HCT116 (cell line): Measurements from ENCODE around the gene DTYMK. TPM values are rescaled to one million over a fixed set of nuclear protein-coding genes. Genes with fewer than 3 reads are reported as not detected.

Experiments used
- ATAC-seq: fragments of 200-7000 bp; cut with Tn5 transposase; 2 replicates; pipeline ENCODE4 v1.9.1; 2020; ENCODE audit warnings: mild to moderate bottlenecking, moderate library complexity
- BruUV-seq: library from RNA; stranded (reverse); fragments of 400-500 nt; replicated peaks from 2 replicates; lab custom pipeline; 2021; lab: Mats Ljungman, UMichigan
- CTCF ChIA-PET: fragments of 300-600 bp; sonication (Branson Sonifier 250); formaldehyde crosslinking; loops from one replicate; lab custom pipeline; 2021; ENCODE audit warnings: antibody characterized with exemption; lab: Charles Lee
- POLR2A ChIA-PET: fragments of 300-600, 350-600 bp; sonication (Branson Sonifier 250); formaldehyde crosslinking; loops from one replicate; lab custom pipeline; 2021; ENCODE audit warnings: antibody characterized with exemption; lab: Charles Lee
- RAD21 ChIA-PET, 2 experiments: fragments of 300-600 bp; sonication (Branson Sonifier 250); formaldehyde crosslinking; loops; one replicate each; lab custom pipeline; 2023; ENCODE audit warnings: low total read pairs in 2 of 2; ENCODE audit not compliant: uncharacterized antibody in 2 of 2, unreplicated experiment in 2 of 2, low non-redundant PET in 1 of 2; lab: Charles Lee
- DNase-seq: peaks from one replicate; pipeline ENCODE4 v3.0.0-alpha.2; 2010; ENCODE audit warnings: low read depth, low spot score
- H2AFZ ChIP-seq: fragments of 200-600 bp; shearing (Covaris generic), sonication (generic); 2 replicates; pipeline ENCODE4 v1.6.1; 2017; ENCODE audit warnings: low read depth, mixed run types, mixed read lengths, antibody characterized with exemption, low read length; ENCODE audit not compliant: poor library complexity, severe bottlenecking
- H3K27ac ChIP-seq: 2 replicates; pipeline ENCODE4 v1.5.1; 2012; ENCODE audit warnings: low read depth, low read length
- H3K27me3 ChIP-seq: fragments of 200-600 bp; sonication (generic); 2 replicates; pipeline ENCODE4 v1.6.1; 2016; ENCODE audit warnings: mixed run types, low read length, mixed read lengths; ENCODE audit not compliant: insufficient read depth
- H3K36me3 ChIP-seq, 2 experiments: fragments of 200-500 bp in 1 of 2; fragments of 200-600 bp in 1 of 2; sonication (Bioruptor generic) in 1 of 2; sonication (generic) in 1 of 2; 2 replicates each; pipeline versions ENCODE4 v1.5.1 to v1.6.1; 2014 to 2016; ENCODE audit warnings: low read length in 2 of 2, inconsistent platforms in 1 of 2, mixed read lengths in 1 of 2, mixed run types in 1 of 2; ENCODE audit not compliant: insufficient read depth in 2 of 2, control insufficient read depth in 1 of 2
- H3K4me1 ChIP-seq, 2 experiments: fragments of 200-600 bp in 1 of 2; sonication (generic) in 1 of 2; 2 replicates each; pipeline versions ENCODE4 v1.5.1 to v1.6.1; 2012 to 2017; ENCODE audit warnings: low read length in 2 of 2, inconsistent platforms in 1 of 2, mild to moderate bottlenecking in 1 of 2, mixed read lengths in 1 of 2, mixed run types in 1 of 2, moderate library complexity in 1 of 2; ENCODE audit not compliant: insufficient read depth in 2 of 2, control insufficient read depth in 1 of 2
- H3K4me2 ChIP-seq: fragments of 200-600 bp; sonication (generic); 2 replicates; pipeline ENCODE4 v1.6.1; 2017; ENCODE audit warnings: mixed run types, low read length, mixed read lengths
- H3K4me3 ChIP-seq, 2 experiments: fragments of 200-600 bp in 1 of 2; sonication (generic) in 1 of 2; replicated peaks in 1 of 2; 2 replicates each; pipeline ENCODE4 v1.5.1; 2011 to 2016; ENCODE audit warnings: low read length in 2 of 2, control low read depth in 1 of 2, low read depth in 1 of 2, mild to moderate bottlenecking in 1 of 2, mixed read lengths in 1 of 2, mixed run types in 1 of 2
- H3K79me2 ChIP-seq: fragments of 200-600 bp; sonication (generic); 2 replicates; pipeline ENCODE4 v1.6.1; 2017; ENCODE audit warnings: mild to moderate bottlenecking, mixed run types, low read length, moderate library complexity, mixed read lengths; ENCODE audit not compliant: insufficient read depth
- H3K9ac ChIP-seq: fragments of 200-600 bp; sonication (generic); 2 replicates; pipeline ENCODE4 v1.6.1; 2016; ENCODE audit warnings: low read length, mixed read lengths
- H3K9me2 ChIP-seq: fragments of 200-600 bp; sonication (generic), shearing (Covaris generic); 2 replicates; pipeline ENCODE4 v1.6.1; 2017; ENCODE audit warnings: mixed run types, mild to moderate bottlenecking, moderate library complexity; ENCODE audit not compliant: insufficient read depth
- H3K9me3 ChIP-seq, 2 experiments: fragments of 200-500 bp in 1 of 2; fragments of 200-600 bp in 1 of 2; sonication (Bioruptor generic) in 1 of 2; sonication (generic) in 1 of 2; 2 replicates each; pipeline ENCODE4 v1.6.1; 2014 to 2017; ENCODE audit warnings: low read length in 2 of 2, mixed read lengths in 2 of 2, inconsistent platforms in 1 of 2, low read depth in 1 of 2, mild to moderate bottlenecking in 1 of 2, mixed run types in 1 of 2, moderate library complexity in 1 of 2; ENCODE audit not compliant: control insufficient read depth in 1 of 2, insufficient read depth in 1 of 2
- H4K20me1 ChIP-seq: fragments of 200-600 bp; sonication (generic), shearing (Covaris generic); 2 replicates; pipeline ENCODE4 v1.6.1; 2017; ENCODE audit warnings: mixed run types, mild to moderate bottlenecking, moderate library complexity; ENCODE audit not compliant: insufficient read depth
- EGR1 ChIP-seq: IDR thresholded peaks from 2 replicates; pipeline ENCODE4 v1.6.1; 2012; ENCODE audit warnings: low read depth
- ELF1 ChIP-seq: IDR thresholded peaks from 2 replicates; pipeline ENCODE4 v1.6.1; 2012; ENCODE audit warnings: low read depth, borderline replicate concordance
- EZH2 ChIP-seq: fragments of 200-600 bp; sonication (generic); IDR thresholded peaks from 2 replicates; pipeline ENCODE4 v1.6.1; 2017; ENCODE audit warnings: antibody characterized with exemption, mixed run types
- EZH2phosphoT487 ChIP-seq: fragments of 200-600 bp; IDR thresholded peaks from 2 replicates; pipeline ENCODE4 v1.6.1; 2018; ENCODE audit warnings: antibody characterized with exemption, borderline replicate concordance
- POLR2A ChIP-seq: IDR thresholded peaks from 2 replicates; pipeline ENCODE4 v1.7.0; 2011; ENCODE audit warnings: borderline replicate concordance; ENCODE audit not compliant: insufficient read depth, insufficient read length; ENCODE audit errors: extremely low read depth
- RAD21 ChIP-seq: IDR thresholded peaks from 2 replicates; pipeline ENCODE4 v1.6.1; 2012; ENCODE audit warnings: low read depth, mild to moderate bottlenecking
- SRF ChIP-seq: IDR thresholded peaks from 2 replicates; pipeline ENCODE4 v1.6.1; 2012; ENCODE audit warnings: low read depth
- YY1 ChIP-seq: IDR thresholded peaks from 2 replicates; pipeline ENCODE4 v1.6.1; 2011; ENCODE audit warnings: low read length, low read depth, moderate library complexity, mild to moderate bottlenecking; ENCODE audit not compliant: insufficient replicate concordance; ENCODE audit errors: extremely low read depth
- ZBTB33 ChIP-seq: IDR thresholded peaks from 2 replicates; pipeline ENCODE4 v1.6.1; 2011; ENCODE audit warnings: mild to moderate bottlenecking, low read length, moderate library complexity; ENCODE audit not compliant: insufficient replicate concordance; ENCODE audit errors: extremely low read depth
- ZNF274 ChIP-seq: fragments of 200-500 bp; sonication (Bioruptor generic); IDR thresholded peaks from 2 replicates; pipeline ENCODE4 v1.6.1; 2014; ENCODE audit warnings: mild to moderate bottlenecking, low read depth, low read length, inconsistent platforms
- intact Hi-C: fragments of 100-400 bp; cut with micrococcal nuclease; formaldehyde crosslinking; loops from 2 replicates; pipeline ENCODE4 v1.10.0; 2022
- total RNA-seq: library from RNA; stranded (reverse); gene quantifications from one replicate; pipeline ENCODE4 v1.2.1, GENCODE V29; 2021; ENCODE audit not compliant: unreplicated experiment
- TF ChIP-seq, protein P1 (sequence below): IDR thresholded peaks from 2 replicates; pipeline ENCODE4 v1.6.1; 2012

The DTYMK gene
- total RNA-seq, 1 experiment from 2014 or later: 83.3 TPM

DNA sequence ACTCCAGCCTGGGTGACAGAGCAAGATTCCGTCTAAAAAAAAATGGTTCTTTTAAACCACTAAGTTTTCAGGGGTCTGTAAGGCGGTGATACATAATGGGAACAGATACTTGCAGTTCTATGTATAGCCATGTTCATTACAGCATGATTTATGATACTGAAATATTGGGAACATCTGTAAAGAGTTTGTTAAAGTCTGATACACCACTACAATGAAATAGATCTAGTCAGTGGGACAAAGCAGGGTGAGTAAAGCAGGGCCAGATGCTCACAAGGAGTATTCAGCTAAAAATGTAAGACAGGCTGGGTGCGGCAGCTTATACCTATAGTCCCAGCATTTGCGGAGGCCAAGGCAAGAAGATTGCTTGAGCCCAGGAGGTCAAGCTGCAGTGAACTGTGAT, 9.0 kb upstream of the DTYMK start (continued):
- TF ChIP-seq ZNF274 (no peak), ELF1 (no peak)
- TF ChIP-seq, protein P1, sequence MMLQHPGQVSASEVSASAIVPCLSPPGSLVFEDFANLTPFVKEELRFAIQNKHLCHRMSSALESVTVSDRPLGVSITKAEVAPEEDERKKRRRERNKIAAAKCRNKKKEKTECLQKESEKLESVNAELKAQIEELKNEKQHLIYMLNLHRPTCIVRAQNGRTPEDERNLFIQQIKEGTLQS: no peak

DNA sequence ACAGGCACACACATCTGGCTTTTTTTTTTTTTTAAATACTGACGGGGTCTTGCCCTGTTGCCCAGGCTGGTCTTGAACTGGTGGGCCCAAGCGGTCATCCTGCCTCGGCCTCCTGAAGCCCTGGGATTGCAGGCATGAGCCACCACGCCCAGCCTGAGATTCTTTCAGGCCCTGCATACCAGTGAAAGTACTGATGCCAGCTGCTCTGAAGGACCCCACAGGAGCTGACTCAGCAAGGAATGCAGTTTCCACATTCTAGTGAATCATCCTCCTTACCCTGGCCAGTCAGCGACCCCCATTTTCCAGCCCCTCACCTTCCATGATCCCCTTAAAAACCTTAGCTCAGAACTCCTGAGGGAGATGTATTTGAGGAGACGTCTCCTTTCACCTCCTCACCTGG, 5.8 kb upstream of the DTYMK start:
- Histone ChIP-seq H3K9me3 (no peaks in the 10 kb centered on the region), H3K79me2 (peaks cover 28% of the 10 kb centered on the region), H3K9me2 (no peaks in the 10 kb centered on the region), H3K4me2 (no peak overlapping the region), H3K9ac (no peak overlapping the region), H3K4me1 (peaks cover 14 to 29% of the 10 kb centered on the region in 2 experiments), H3K27me3 (no peaks in the 10 kb centered on the region), H3K36me3 (peaks cover 5 to 16% of the 10 kb centered on the region in 2 experiments; a peak in 3 of 4 replicates), H3K4me3 (no peak overlapping the region), H2AFZ (no peak overlapping the region), H4K20me1 (no peaks in the 10 kb centered on the region), H3K27ac (no peak overlapping the region)
- intact Hi-C loops: no loop called here
- RAD21 ChIA-PET: no interaction called here
- no peak for TF ChIP-seq YY1
- TF ChIP-seq ZBTB33: no peak
- no peak for TF ChIP-seq SRF
- no peak for TF ChIP-seq EZH2phosphoT487
- TF ChIP-seq, protein P1: no peak
- TF ChIP-seq EGR1: no peak
- no peak for TF ChIP-seq RAD21
- TF ChIP-seq POLR2A: no peak
- no peak for TF ChIP-seq ELF1
- TF ChIP-seq EZH2: no peak
- ATAC-seq (no peak), DNase-seq (no peak)
- no TSS peak for BruUV-seq
- POLR2A ChIA-PET: no interaction called here
- CTCF ChIA-PET: no interaction called here
